ENCODE data around the gene TMEM244.
"Not testable (repeated sequence)": the region's sequence is repeated elsewhere in the genome, so short reads cannot be mapped to it uniquely, and the experiment has no call there.

Gene TMEM244

DNA sequence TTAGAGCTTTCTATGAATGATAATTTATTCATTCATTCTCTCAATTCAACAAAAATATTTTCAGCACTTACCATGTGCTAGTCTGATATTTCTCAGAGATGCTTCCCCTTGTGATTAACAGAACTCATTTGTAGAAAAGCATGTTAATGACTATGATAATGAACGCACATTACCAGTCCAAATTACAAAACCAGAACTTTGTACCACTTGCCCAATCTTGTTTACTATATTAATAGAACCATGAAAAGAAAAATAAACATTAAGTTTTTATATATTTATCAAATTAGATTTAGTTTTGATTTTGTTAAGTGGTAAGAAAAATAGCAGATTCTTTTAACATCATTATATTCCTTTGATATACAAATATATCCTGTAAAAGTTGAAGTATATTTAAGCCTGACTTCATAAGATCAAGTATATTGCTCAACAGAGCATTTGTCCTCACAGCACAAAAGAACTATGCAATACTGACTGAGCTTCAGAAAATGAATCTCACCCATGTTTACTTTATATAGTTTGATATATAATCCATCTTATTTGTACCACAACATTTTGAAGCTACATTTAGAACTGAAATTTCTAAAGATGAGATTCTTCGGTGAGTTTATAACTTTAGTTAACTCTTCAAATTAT is 48.9 kb downstream of the TMEM244 start:
- DNase-seq (ENCODE audit: low read depth, low spot score) = no peak

DNA sequence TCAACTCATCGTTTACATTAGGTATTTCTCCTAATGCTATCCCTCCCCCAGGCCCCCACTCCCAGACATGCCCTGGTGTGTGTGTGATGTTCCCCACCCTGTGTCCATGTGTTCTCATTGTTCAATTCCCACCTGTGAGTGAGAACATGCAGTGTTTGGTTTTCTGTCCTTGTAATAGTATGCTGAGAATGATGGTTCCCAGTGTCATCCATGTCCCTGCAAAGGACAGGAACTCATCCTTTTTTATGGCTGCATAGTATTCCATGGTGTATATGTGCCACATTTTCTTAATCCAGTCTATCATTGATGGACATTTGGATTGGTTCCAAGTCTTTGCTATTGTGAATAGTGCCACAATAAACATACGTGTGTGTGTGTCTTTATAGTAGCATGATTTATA is 54.0 kb downstream of the TMEM244 start:
- not testable (repeated sequence) for DNase-seq (ENCODE audit: low read depth, low spot score)

DNA sequence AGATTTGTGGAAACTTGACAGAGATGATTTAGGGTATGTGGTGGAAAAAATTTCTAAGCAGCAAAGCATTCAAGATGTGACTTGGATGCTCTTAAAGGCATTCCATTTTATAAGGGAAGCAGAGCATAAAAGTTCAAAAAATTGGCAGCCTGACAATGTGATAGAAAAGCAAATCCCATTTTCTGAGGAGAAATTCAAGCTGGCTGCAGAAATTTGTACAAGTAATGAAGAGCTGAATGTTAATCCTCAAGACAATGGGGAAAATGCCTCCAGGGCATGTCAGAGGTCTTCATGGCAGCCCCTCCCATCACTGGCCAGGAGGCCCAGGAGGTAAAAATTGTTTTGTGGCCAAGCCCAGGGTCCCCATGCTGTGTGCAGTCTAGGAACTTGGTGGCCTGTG is 58.2 kb downstream of the TMEM244 start:
- not testable (repeated sequence) for DNase-seq (ENCODE audit: low read depth, low spot score)

DNA sequence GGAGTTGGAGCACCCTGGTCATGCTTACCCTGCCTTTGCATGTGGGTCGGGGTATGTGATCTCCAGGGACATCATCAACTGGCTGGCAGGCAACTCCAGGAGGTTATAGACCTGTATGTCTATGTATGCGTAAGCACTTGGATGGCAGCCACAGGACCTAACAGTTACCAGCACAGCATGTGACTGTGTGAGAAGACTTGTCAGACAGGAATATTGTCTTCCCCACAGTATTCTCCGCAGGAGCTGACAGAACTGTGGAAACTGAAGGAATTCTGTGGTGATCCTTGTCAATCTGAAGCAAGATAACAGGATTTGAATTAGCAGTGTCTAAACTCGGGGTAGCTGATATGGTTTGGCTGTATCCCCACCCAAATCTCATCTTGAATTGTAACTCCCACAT is 59.2 kb downstream of the TMEM244 start:
- DNase-seq (ENCODE audit: low read depth, low spot score) = no peak

DNA sequence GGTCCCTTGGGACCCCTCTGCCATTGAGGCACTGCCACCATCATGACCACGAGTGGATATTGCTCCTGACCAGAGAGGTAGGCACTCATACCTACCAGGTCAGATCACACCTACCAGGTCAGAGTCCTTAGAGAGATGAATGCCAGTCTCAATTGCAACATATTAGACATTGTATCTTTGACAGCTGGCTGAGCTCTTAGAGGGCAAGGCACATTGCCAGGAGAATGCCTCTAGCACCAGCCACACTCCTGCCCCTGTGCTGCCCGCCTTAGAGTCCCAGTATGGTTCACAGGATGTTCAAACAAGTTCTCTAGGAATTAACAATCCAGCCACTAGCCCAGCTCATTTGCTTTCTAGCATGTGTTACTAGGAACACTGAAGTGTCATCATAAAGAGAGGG is 65.9 kb downstream of the TMEM244 start:
- DNase-seq (ENCODE audit: low read depth, low spot score) = no peak

DNA sequence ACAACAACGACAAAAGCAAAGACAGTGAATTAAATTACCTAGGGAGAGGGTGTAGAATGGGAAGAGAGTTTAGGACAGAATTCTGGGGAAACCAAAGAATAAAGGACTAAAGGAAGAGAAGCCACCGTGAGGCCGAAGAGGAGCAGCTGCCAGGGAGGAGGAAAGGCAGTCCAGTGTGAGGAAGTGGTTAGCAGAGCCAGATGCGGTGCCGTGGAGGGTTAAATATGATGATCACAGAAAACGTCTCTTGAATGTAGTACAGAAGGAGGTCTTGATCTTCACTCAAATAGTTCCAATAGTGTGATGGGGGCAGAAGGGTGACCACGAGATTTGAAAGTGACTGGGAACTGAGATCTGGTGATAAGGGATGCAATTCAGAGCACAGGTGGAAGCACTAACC is 67.7 kb downstream of the TMEM244 start:
- no peak for DNase-seq (ENCODE audit: low read depth, low spot score)

DNA sequence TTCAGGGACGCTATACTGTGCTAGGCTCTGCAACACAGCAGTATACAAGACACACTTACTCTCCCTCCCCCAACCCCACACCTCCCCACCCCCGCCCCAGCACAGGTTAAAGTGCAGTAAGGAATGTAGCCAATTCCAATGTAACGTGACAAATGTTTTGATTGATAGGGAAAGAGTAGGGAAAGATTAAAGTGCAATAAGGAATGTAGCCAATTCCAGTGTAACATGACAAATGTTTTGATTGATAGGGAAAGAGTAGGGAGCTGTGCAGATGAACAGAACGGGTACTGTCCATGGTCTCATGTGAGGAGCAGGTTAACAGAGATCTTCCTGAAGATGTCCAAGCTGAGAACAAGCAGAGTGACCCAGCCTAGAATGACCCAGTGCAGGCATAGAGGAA is 69.1 kb downstream of the TMEM244 start:
- DNase-seq (ENCODE audit: low read depth, low spot score) = no peak

DNA sequence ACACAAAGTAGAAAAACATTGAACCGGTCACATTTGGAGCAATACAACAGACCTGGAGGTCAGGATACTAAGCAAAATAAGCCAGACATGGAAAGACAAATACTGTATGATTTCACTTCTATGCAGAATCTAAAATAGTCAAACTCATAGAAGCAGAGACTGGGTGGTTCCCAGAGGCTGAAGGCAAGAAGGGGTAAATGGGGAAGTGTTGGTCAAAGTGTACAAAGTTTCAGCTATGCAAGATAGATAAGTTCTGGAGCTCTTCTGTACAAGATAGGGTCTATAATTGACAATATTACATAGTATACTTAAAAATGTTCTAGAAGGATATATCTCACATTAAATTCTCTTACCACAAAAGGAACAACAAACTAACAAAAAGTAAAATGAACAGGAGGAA is 70.3 kb downstream of the TMEM244 start:
- no peak for DNase-seq (ENCODE audit: low read depth, low spot score)

DNA sequence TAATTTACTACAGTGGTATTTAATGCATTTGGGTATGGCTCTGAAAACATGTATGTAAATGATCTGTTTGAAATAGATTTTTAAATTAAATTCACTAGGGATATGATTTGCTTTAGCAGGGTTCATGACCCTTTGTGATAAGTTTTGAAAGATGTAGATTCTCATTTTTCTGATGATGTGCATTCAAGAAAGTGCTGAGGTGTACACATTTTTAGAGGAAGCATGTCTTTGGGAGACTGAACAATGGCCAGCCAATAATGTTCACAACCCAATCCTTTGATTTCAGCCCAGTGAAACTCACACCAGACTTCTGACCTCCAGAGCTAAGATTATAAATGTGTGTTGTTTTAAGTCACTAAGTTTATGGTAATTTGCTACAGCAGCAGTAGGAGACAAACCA is 71.1 kb downstream of the TMEM244 start:
- DNase-seq (ENCODE audit: low read depth, low spot score) = no peak

DNA sequence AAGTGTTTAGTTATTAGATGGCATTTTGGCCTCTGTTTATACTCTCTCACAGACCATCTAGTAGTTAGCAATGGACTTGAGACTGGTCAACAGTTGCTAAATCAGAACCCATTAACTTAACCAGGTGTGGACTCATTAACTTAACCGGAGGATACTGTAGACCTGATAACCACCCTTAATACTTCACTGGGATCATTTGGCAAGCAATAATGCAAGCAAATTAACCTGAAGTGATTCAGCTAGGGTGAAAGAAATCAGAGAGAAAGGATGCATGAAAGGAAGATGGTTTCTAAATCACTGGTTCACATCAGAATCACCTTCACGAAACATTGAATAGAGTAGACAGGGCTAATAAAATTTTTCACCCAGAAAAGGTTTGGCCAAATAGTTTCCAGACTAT is 73.3 kb downstream of the TMEM244 start:
- DNase-seq (ENCODE audit: low read depth, low spot score) = no peak

DNA sequence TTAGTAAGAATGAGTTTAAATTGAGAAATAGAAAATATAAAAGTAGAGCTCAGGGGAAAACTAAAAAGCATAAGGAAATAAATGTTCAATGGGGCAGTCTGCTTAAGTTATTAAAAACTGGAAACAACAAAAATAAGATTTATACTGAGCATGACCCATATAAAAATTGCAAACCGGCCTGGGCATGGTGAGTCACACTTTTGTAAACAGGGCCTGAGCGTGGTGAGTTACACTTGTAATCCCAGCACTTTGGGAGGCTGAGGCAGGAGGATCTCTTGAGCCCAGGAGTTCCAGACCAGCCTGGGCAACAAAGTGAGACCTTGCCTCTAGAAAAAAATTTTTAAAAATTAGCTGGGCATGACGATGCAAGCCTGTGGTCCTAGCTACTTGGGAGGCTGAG is 74.6 kb downstream of the TMEM244 start:
- DNase-seq (ENCODE audit: low read depth, low spot score) = no peak

DNA sequence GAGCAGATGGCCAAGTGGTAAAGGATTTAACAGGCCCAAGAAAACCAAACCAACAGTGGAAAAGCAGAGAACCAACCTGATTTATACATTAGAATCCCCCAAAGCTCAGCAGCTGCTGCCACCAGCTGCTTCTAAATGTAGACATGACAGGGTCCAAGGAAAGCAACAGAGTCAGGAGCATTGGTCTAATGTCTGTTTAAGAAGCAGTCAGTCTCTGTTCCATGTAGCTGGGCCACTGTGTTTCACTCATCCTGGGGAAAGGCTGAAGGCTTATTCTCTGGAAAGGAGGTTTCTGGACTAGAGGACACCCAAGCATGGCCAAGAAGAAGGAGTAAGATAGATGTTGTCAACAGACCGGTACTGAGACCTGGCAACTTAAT is 75.4 kb downstream of the TMEM244 start:
- no peak for DNase-seq (ENCODE audit: low read depth, low spot score)

DNA sequence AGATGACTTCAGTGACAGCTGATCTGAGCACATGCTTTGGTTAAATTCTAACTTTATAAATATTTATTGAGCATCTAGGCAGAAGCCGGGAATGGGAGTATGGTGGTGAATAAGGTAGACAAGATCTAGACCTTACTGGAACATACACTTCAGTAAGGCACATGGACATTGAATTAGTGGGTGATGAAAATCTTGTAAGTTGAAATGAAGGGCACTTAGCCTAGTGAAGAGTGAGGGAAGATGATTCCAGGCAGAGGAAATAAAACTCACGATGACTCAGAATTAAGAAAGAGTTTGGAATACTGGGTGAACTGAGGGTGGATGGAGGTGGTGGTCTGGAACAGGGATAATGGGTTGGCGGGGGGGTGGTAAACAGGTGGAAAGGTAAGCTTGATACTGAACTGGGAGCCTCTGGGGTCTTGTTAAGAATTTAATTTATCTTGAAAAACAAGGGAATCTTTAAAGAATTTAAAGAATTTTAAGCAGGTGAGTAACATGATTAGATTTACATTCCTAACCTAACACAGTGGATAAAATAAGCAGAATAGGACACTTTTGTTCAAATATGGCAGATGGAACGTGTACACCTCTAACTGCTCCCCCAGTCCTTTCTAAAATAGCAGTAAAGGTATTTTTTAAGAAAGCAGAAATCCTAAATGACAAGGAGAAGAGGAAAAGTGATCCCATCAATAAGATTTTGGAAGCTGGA is 75.9 kb downstream of the TMEM244 start:
- DNase-seq (ENCODE audit: low read depth, low spot score) = no peak

Measured in activated CD4-positive, CD25-positive, alpha-beta regulatory T cell treated with anti-CD3 and anti-CD28 coated beads, Interleukin-2, amount 50 U/mL, for 16 hours (primary cell).